Left lung (tissue), 10 donors: ENCODE results near the gene POLD4. TPM values are rescaled to one million over a fixed set of nuclear protein-coding genes. Genes with fewer than 3 reads are reported as not detected.
A peak's percentile ranks its signal among the peaks of the same experiment; 100 is the strongest.

Experiments used
- ATAC-seq: fragments of 200-7000 bp; cut with Tn5 transposase; one replicate; pipeline ENCODE4 v1.9.1; 2020; ENCODE audit warnings: moderate library complexity
- DNase-seq, 4 donors: peaks; one replicate each; pipeline ENCODE4 v3.0.0-alpha.2; 2013 to 2020
- H3K27ac ChIP-seq, 2 donors: fragments of 200-600 bp; sonication (generic) in 1 of 2; one replicate each; pipeline versions ENCODE4 v1.5.0 to v1.8.0; 2020 to 2021
- H3K27me3 ChIP-seq, 2 donors: fragments of 200-600 bp; sonication (generic) in 1 of 2; one replicate each; pipeline versions ENCODE4 v1.5.0 to v1.8.0; 2020 to 2021
- H3K36me3 ChIP-seq, 2 donors: fragments of 200-600 bp; sonication (generic) in 1 of 2; one replicate each; pipeline versions ENCODE4 v1.5.0 to v1.8.0; 2020 to 2021
- H3K4me1 ChIP-seq, 2 donors: fragments of 200-600 bp; one replicate each; pipeline ENCODE4 v1.8.0; 2021
- H3K4me3 ChIP-seq, 2 donors: fragments of 200-600 bp; sonication (generic) in 1 of 2; one replicate each; pipeline versions ENCODE4 v1.5.0 to v1.8.0; 2020 to 2021; ENCODE audit warnings: mild to moderate bottlenecking in 1 of 2
- H3K9me3 ChIP-seq, 2 donors: fragments of 200-600 bp; sonication (generic) in 1 of 2; one replicate each; pipeline versions ENCODE4 v1.5.0 to v1.8.0; 2020 to 2021
- CTCF ChIP-seq, 2 donors: fragments of 200-600 bp; sonication (generic) in 1 of 2; IDR thresholded peaks; one replicate each; pipeline versions ENCODE4 v1.5.0 to v1.8.0; 2021; ENCODE audit warnings: antibody characterized with exemption in 2 of 2
- intact Hi-C, 2 donors: fragments of 100-400 bp; cut with DNase I; formaldehyde crosslinking; loops; one replicate each; pipeline versions ENCODE4 v1.11.2 to v1.14.2; 2022
- polyA plus RNA-seq, 6 donors: library from polyadenylated mRNA; unstranded; fragments of 120-200 nt; gene quantifications; one replicate each; pipeline ENCODE4 v1.2.1, GENCODE V29; 2013; ENCODE audit not compliant: insufficient read length in 6 of 6
- total RNA-seq, 2 donors: library from RNA; stranded (reverse); fragmentation: NEBNext Ultra II Directional; extraction: Animal tissue kit (Norgen Biotek cat#: 25700); gene quantifications; one replicate each; pipeline ENCODE4 v1.2.1, GENCODE V29; 2021
- donor health status: DM: no; HTN: yes; CAD: no.
- donor health status: DM: no; HTN: no; CAD: no.

POLD4 gene
- total and polyA plus RNA-seq, 8 donors: 26.7 to 77.3 (median 33.8) TPM

- no peaks in the 10 kb centered on the region for H3K27me3 ChIP-seq
- H3K4me1 ChIP-seq: peaks cover 18 to 60% of the 10 kb centered on the region in 2 donors
- peaks cover 0 to 71% of the 10 kb centered on the region in 2 donors for H3K36me3 ChIP-seq
- intact Hi-C loops: no loop called here
- ATAC-seq (no peak), DNase-seq (no peak)
- H3K9me3 ChIP-seq: no peaks in the 10 kb centered on the region
- TF ChIP-seq CTCF (IDR thresholded peaks at IDR 0.05): no peak
- H3K4me3 ChIP-seq: no peak overlapping the region
- H3K27ac ChIP-seq: no peak overlapping the region
Measured at GRCh38 chr11:67397536-67397935, 44.2 kb upstream of the POLD4 start.

- Histone ChIP-seq H3K4me1 (peaks cover 21 to 59% of the 10 kb centered on the region in 2 donors), H3K9me3 (no peaks in the 10 kb centered on the region), H3K27ac (peak overlapping the region in 1 of 2 donors; percentile 7), H3K4me3 (no peak overlapping the region), H3K36me3 (peaks cover 0 to 71% of the 10 kb centered on the region in 2 donors), H3K27me3 (no peaks in the 10 kb centered on the region)
- TF ChIP-seq CTCF (IDR thresholded peaks at IDR 0.05): no peak
- ATAC-seq (no peak), DNase-seq (peak in 1 of 4 donors; percentile 61)
- intact Hi-C loops: no loop called here
Measured at GRCh38 chr11:67396587-67397389, 43.4 kb upstream of the POLD4 start.

GRCh38 chr11:67396259-67396581 lies 42.9 kb upstream of the POLD4 start:
- Histone ChIP-seq H3K36me3 (peaks cover 0 to 71% of the 10 kb centered on the region in 2 donors), H3K4me3 (no peak overlapping the region), H3K4me1 (peaks cover 21 to 61% of the 10 kb centered on the region in 2 donors), H3K27ac (no peak overlapping the region), H3K9me3 (no peaks in the 10 kb centered on the region), H3K27me3 (no peaks in the 10 kb centered on the region)
- no peak for ATAC-seq
- intact Hi-C loops: no loop called here
- no peak for TF ChIP-seq CTCF (IDR thresholded peaks at IDR 0.05)
- peak in 1 of 4 donors; percentile 57 for DNase-seq

GRCh38 chr11:67395555-67396258 lies 42.4 kb upstream of the POLD4 start:
- Histone ChIP-seq H3K4me3 (no peak overlapping the region), H3K4me1 (peaks cover 19 to 62% of the 10 kb centered on the region in 2 donors), H3K27me3 (no peaks in the 10 kb centered on the region), H3K27ac (no peak overlapping the region), H3K36me3 (peaks cover 0 to 71% of the 10 kb centered on the region in 2 donors), H3K9me3 (no peaks in the 10 kb centered on the region)
- DNase-seq (peak in 1 of 4 donors; percentile 75), ATAC-seq (no peak)
- intact Hi-C loops: no loop called here
- TF ChIP-seq CTCF (IDR thresholded peaks at IDR 0.05): no peak

- ATAC-seq: no peak
Measured at GRCh38 chr11:67393990-67394389, 40.6 kb upstream of the POLD4 start.

More at GRCh38 chr11:67393990-67394389, 40.6 kb upstream of the POLD4 start:
- Histone ChIP-seq H3K27ac (no peak overlapping the region), H3K4me3 (no peak overlapping the region), H3K9me3 (no peaks in the 10 kb centered on the region), H3K4me1 (peaks cover 5 to 48% of the 10 kb centered on the region in 2 donors), H3K36me3 (peaks cover 0 to 56% of the 10 kb centered on the region in 2 donors), H3K27me3 (no peaks in the 10 kb centered on the region)
- intact Hi-C loops: loop anchor here in 1 of 2 donors (5.0 kb wide), 1 partner anchor 113 kb away; the partner anchor contains the start of genes CDK2AP2 and PITPNM1
- no peak for TF ChIP-seq CTCF (IDR thresholded peaks at IDR 0.05)
- peak in 1 of 4 donors; percentile 39 for DNase-seq
